Myocyte (in vitro differentiated cells): ENCODE results near the gene REL. TPM values are rescaled to one million over a fixed set of nuclear protein-coding genes. Genes with fewer than 3 reads are reported as not detected.
"Not testable (repeated sequence)": the region's sequence is repeated elsewhere in the genome, so short reads cannot be mapped to it uniquely, and the experiment has no call there.

Experiments used
- DNase-seq: peaks from one replicate; pipeline ENCODE4 v3.0.0-alpha.2; 2012; ENCODE audit warnings: low read depth
- total RNA-seq: library from RNA; depleted of rRNA; stranded (reverse); fragments of >200 nt; gene quantifications from 2 replicates; pipeline ENCODE4 v1.2.3, GENCODE V29; 2014

Gene REL
- total RNA-seq, 1 donor from 2014 or later, result 4.9 TPM

- no peak for DNase-seq
Observed at GRCh38 chr2:60925994-60926740, 44.8 kb downstream of the REL start.

DNA sequence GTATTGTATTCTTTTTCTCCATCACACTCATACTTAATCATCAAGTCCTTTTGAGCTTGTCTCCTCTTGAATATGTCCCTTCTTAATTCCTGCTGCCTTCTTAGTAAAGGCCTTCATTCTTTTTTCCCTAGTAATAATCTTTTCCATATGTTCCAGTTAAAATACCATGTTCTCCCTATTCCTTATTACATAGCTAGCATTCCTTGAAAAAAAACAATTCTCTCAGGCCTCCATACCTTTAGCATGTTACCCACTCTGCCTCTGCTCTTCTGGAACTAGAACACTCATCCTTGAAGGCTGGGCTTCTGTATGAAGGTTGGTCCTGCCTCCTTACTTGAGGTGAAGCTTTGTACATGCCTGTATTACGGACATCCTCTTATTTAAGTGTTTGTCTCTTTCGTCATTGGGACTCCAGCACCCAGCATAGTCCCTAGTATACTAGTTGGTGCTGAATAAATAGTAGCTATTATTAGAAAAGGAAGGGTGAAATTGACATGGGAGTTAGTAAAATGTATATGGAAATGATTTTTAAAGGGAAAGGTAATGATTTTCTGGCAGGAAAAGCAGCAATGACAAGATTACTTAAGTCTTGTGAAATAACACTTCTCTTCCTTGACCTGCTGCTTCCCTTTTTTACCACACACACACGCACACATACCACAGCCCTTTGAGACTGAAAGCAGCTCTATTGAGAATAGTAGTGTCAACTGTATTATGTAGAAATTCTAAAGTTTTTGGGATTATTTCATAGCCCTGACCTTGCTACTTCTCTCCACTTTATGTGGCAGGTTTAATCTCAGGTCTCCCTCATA is 45.6 kb downstream of the REL start:
- no peak for DNase-seq

- DNase-seq, result not testable (repeated sequence)
Observed at GRCh38 chr2:60932061-60932460, 50.7 kb downstream of the REL start.

GRCh38 chr2:60932954-60933353 is 51.6 kb downstream of the REL start:
- DNase-seq, result no peak

DNA sequence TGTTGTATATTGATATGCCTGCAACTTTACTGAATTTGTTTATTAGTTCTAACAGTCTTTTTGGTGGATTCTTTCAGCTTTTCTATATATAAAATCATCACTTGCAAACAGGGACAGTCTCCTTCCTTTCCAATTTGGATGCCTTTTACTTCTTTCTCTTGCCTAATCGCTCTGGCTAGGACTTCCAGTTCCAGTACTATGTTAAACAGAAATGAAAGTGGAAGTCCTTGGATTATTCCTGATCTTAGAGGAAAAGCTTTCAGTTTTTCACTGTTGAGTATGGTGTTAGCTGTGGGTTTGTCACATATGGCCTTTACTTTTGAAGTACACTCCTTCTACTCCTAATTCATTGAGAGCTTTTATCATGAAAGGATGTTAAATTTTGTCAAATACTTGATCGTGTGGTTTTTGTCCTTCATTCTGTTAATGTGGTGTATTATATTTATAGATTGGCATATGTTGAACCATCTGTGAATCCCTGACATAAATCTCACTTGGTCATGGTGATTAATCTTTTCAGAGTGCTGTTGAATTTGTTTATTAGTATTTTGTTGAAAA is 52.9 kb downstream of the REL start:
- no peak for DNase-seq

DNA sequence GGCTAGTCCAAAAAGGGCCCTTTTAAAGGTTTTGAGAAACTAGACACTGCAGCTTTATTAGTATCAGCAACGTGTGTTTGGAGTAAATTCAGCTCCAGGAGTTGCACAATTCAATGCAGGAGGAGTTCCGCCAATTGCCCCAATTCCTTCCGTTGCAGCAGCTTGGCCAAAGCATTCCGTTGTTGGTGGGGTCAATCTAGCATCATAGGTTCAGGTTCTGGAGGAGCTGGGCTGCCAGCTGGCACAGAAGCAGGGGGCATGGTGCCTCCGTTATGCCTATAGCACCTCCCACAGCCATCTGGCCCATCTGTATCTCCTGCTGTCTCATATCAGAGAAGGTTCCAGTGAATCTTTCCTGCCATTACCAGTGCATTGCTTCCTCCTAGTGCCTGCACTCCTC is 55.4 kb downstream of the REL start:
- DNase-seq, result no peak

DNA sequence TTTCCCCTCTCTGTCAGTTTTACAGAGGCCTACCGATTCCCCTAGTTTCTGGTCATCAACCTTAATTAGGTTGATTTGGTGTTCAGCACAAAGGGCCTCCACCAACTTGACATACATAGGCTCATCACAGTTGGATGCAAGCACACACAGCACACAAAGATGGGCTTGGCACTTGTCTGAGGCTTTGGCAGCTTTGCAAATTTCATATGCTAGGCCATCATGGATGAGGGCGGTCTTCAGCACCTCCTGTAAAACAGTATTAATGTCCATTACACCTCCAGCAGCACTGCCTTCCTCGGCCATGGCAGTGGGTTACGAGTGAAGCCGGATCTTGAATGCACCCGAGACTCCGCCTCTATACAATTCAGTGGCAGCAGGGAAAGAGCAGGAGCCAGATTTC is 56.9 kb downstream of the REL start:
- DNase-seq, result no peak

GRCh38 chr2:60939622-60940021 is 58.2 kb downstream of the REL start:
- no peak for DNase-seq

- DNase-seq, result peak; percentile 46
Observed at GRCh38 chr2:60945341-60945740, 64.0 kb downstream of the REL start.

- no peak for DNase-seq
Observed at GRCh38 chr2:60947056-60947455, 65.7 kb downstream of the REL start.

DNA sequence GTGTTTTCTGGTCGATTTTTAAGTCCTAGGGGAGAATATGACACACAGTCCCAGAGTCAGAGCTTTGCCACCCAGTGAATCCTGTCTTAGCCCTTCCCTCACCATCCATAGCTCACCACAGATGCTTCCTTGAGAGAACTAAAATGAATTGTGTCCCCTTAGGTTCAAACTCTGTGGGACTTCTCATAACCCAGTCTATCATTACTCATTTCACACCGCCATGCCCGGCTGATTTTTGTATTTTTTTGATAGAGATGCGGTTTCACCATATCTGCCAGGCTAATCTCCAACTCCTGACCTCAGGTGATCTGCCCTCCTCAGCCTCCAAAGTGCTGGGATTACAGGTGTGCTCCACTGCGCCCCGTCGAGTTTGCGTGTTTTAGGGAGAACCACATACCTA is 66.8 kb downstream of the REL start:
- DNase-seq, result no peak

DNA sequence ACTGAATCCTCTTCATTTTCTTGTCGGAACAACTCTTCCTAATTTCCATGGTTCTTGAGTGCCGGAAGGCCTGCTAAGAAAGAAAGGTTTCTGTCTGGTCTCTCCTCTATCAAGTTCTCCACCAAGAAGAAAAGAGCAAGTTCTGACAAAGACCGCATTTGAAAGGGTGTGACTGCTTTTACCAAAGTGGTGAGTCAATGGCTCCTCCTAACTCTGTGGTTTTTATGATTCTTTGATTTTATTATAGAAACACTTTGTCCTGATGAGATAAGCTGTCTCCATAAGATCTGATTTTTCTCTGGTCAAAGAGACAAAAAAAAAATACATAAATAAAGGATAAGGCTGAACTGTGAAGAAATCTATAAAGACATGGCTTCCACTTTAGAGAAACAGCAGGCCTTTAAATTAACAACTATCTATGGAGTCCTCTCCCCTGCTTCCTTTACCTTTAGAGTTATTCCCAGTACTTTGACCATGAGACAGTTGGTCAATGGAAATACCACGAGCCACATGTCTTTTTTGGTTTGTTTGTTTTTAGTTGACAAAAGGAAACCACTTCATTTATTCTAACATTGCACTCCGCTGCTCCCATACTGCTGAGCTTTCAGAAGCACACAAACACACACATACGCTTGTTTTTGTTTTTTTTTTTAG is 67.7 kb downstream of the REL start:
- peak; percentile 69 for DNase-seq

GRCh38 chr2:60954139-60954538 is 72.8 kb downstream of the REL start:
- DNase-seq, result no peak

- DNase-seq, result no peak
Observed at GRCh38 chr2:60957224-60957623, 75.8 kb downstream of the REL start.

- peak; percentile 28 for DNase-seq
Observed at GRCh38 chr2:60957643-60958042, 76.3 kb downstream of the REL start.

GRCh38 chr2:60958361-60958760 is 77.0 kb downstream of the REL start:
- DNase-seq, result no peak

- no peak for DNase-seq
Observed at GRCh38 chr2:60958800-60959199, 77.4 kb downstream of the REL start.

DNA sequence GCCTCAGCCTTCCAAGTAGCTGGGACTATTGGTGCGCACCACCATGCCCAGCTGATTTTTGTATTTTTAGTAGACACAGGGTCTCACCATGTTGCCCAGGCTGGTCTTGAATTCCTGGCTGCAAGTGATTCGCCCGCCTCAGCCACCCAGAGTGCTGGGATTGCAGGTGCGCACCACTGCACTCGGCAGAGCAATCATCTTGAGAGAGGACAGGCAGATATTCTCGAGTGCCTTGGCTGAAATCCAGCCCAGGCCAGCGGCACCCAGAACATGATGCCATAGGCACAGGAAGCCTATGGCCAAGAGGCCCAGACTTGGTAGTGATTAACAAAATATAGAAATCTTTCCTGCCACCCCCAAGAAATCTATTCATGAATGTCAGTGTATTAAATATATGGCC is 78.1 kb downstream of the REL start:
- DNase-seq, result no peak

- DNase-seq, result no peak
Observed at GRCh38 chr2:60960706-60961105, 79.3 kb downstream of the REL start.

DNA sequence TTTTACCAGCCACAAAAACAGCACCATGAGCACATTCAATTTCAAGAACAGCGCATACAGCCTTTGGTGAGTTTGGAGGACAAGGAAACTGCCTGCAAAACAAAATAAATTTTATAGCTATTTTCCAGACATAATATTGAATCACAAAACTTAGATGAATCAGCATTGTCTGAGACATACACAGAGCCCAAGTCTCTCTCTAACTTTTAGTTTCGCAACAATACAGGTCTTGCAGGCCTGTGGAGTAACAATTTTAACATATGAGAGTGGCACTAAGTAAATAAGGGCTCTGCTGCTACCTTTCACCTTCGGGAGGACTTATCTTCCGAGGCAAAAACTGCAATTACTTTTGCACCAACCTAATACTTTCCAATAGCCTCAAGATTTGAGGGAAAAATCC is 80.1 kb downstream of the REL start:
- DNase-seq, result no peak

DNA sequence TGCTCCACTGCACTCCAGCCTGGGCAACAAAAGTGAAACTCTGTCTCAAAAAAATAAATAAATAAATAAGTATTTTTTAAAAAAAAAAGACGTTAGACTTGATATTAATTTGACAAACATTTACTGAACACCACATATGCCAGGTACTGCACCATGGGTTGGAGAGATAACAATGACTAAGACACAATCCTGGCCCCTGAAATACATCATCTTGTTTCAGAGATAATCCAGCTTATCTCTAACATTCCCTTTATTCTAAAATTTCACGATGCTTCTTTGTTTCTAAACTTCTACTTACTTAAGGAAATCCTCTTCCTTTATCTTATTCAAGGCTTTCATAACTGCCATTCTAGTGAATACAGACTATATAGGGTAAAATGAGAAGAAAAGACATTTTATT is 81.2 kb downstream of the REL start:
- no peak for DNase-seq

DNA sequence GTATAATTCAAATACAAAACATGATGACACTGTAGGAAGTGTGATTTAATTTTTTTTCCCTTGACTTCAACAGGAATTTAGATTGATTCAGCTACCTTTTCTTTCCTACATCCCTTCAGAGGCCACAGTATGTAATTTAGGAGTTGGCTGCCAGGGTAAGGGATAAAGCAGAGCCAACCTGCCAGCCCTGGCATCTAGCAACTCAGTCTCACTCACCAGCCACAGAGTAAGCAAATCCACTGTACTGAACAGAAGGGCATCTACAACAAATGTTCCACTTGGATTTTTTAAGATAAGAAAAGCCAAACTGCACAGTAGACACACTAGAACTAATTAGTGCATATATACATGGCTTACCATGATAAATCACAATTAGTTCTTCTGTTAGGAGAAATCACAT is 81.8 kb downstream of the REL start:
- DNase-seq, result no peak
